ENCODE data around the gene GBX1.

GBX1 gene

GRCh38 chr7:151194188-151194587 lies 26.7 kb upstream of the GBX1 start:
- no peak for DNase-seq (ENCODE audit: low read depth in 4 of 4, low spot score in 1 of 4)

DNA sequence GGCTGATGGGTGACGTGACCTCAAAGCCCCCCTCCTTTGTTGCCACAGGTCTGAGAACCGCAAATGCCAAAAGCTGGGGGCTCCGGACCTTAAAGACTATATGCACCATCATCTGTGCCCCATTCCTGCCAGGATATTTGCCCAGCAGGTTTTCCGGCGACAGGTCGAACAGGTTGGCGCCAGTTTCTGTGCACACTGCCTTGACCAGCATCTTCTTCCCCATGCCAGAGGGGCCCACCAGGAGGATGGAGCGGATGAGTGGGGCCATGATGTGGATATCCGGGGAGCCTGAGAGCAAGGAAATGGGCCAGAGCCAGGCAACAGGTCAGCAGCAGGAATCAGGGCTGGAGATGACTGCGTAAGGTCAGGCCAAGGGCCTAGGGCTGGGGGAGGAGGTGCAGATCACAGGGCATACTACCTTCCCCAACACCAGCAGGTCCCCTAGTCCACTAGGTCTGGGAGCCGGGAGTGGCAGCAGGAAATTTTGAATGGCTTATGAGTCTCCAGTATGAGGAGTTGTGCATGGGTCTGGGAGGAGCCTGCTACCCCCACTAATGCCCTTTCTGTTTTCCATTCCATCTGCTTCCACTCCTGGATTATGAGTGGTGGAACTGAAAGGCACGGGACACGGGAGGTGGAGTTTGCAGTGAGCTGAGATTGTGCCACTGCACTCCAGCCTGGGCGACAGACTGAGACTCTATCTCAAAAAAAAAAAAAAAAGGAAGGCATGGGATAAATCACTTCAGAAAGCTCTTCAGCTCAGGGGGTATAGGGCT lies 25.9 kb upstream of the GBX1 start:
- no peak for DNase-seq (ENCODE audit: low read depth in 4 of 4, low spot score in 1 of 4)

GRCh38 chr7:151192002-151192539 lies 24.6 kb upstream of the GBX1 start:
- DNase-seq (ENCODE audit: low read depth in 4 of 4, low spot score in 1 of 4) = no peak

GRCh38 chr7:151191544-151191943 lies 24.1 kb upstream of the GBX1 start:
- no peak for DNase-seq (ENCODE audit: low read depth in 4 of 4, low spot score in 1 of 4)

- no peak for DNase-seq (ENCODE audit: low read depth in 4 of 4, low spot score in 1 of 4)
Observed at GRCh38 chr7:151189038-151189437, 21.5 kb upstream of the GBX1 start.

DNA sequence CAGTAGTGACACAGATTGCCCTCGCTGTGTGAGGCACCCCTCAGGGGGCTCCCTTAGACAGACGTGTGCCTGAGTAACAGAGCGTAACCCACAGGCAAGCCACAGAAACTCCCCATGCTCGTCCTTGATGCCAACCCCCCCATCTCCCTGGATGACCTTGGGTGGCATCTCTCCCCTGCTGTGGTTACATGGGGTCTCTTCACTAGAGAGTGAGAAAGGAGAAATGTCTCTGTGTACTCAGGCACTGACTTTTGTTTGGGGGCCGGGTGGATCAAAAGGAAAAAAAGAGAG lies 20.7 kb upstream of the GBX1 start:
- no peak for DNase-seq (ENCODE audit: low read depth in 4 of 4, low spot score in 1 of 4)

DNA sequence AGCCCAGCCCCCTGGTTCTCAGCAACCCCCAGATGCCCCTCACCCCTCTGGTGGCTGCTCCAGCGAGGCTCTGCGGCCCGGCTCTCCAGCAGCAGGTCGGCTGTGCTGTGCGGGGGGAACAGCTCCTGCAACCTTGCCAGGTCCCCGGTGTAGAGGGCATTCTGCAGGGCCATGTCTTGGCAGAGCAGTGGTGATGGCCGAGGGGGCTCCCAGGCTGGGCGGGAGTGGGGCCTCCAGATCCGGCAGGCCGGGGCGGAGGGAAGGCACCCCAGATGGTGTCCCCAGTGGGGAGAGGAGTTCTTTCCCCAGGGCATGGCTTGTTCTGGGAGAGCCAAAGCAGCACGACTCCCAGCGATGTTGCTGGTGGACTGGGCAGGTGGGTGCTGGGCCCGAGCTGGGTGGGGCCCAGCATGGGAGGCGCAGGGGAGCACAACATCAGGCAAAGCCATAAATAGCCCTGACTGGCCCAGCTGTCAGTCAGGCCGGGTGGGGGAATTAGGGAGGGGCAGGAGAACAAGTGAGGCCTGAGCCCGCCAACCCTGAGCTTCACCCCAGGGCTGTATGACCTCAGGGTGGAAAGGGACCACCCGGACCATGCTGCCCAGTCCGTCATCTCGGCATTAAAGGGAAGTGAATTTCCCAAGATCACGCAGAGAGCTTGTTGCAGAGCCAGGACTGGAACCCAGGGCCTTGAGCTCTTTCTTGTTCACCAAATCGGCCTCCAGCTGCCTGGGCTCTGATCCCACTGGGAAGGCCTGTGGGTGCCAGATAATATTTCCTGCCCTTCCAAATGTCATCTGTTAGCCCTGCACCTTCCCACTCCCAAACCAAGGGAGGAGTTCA lies 20.1 kb upstream of the GBX1 start:
- no peak for DNase-seq (ENCODE audit: low read depth in 4 of 4, low spot score in 1 of 4)

DNA sequence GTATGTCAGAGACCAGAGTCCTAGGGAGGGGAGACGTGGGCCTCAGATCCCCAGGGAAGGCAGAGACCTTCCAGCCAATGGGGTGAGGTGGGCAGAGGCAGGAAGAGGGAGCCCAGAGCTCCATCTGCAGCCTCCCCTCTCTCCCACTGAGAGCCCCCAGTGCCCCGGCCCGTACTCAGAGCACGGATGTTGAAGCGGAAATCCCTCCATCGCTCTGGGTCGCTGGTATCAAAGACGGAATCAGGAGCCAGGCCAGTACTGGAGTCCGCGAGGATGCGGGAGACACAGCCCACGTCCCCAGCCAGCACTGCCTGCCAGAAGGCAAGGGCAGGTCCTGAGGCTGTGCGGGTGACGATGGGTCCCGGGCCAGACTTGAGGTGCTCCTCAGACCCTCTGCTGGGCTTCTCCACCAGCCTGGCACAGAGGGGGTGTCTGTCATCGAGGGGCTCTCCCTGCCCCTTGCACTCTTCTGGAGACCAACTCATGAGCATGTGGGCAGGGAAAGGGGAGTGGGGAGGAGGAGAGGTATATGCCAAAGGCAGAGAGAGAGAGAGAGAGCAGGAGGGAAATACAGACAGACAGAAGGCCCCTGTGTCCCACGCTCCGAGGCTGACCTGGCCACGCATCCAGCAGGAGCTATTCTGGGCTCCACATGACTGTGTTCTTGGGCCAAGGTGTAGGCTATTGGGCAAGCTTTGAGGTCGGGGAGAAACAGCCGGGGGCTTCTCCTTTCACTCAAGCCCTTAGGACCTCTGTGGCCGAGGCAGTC lies 19.3 kb upstream of the GBX1 start, which contains the start of gene ASB10:
Gene ASB10, minus strand, starts transcription at position 611 of the 769 bp plus-strand sequence. Its CDS starts 120 bp downstream, at position 491.
- no peak for DNase-seq (ENCODE audit: low read depth in 4 of 4, low spot score in 1 of 4)

GRCh38 chr7:151185762-151186639 lies 18.5 kb upstream of the GBX1 start:
- DNase-seq (ENCODE audit: low read depth in 4 of 4, low spot score in 1 of 4) = no peak

GRCh38 chr7:151181011-151181431 lies 13.5 kb upstream of the GBX1 start:
- no peak for DNase-seq (ENCODE audit: low read depth in 4 of 4, low spot score in 1 of 4)

- DNase-seq (ENCODE audit: low read depth in 4 of 4, low spot score in 1 of 4) = no peak
Observed at GRCh38 chr7:151179946-151180345, 12.5 kb upstream of the GBX1 start.

DNA sequence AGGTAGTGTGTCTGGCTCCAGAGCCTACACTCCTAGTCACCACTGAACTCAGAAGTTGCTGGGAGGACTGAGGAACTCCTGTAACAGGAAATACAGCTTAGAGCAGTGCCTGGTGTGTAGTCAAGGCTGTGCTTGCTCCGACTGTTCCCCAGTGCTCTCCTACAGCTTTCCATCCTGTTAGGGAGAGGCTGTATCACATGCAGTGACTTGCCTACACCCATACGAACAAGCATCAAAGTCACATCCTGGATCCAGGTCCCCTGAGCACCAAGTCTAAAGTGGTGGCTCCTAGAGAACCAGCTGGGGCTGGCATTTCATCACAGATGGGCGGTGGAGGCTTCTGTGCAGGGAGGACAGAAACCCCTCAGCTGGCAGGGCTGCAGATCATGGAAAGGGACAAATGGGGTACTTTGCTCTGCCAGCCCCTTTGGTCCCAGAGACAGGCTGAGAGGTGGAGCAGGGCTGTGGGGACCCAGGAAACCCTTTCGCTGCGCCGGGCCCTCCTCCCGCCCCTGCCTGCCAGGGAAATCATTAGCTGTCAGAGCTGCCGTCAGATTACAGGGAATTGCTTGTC lies 11.9 kb upstream of the GBX1 start:
- DNase-seq (ENCODE audit: low read depth in 4 of 4, low spot score in 1 of 4) = no peak

- DNase-seq (ENCODE audit: low read depth in 4 of 4, low spot score in 1 of 4) = no peak
Observed at GRCh38 chr7:151178831-151179230, 11.3 kb upstream of the GBX1 start.

DNA sequence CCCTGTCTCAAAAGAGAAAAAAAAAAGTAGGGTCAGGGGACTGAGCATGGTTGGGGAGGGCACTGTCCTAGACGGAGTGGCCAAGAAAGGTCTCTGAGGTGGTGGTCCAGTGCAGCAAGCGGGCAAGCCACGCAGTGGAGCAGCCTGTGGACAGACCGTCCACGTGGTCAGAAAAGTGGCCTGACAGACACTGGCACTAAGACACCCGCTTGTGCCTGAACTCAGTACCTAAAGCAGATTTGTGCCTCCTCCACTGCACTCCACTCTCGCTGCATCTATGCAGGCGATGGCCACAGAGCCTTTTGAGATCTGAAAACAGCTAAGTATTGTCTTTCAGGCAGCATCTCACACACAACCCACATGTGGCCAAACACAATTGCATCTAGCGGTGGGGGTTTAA lies 10.7 kb upstream of the GBX1 start:
- no peak for DNase-seq (ENCODE audit: low read depth in 4 of 4, low spot score in 1 of 4)

DNA sequence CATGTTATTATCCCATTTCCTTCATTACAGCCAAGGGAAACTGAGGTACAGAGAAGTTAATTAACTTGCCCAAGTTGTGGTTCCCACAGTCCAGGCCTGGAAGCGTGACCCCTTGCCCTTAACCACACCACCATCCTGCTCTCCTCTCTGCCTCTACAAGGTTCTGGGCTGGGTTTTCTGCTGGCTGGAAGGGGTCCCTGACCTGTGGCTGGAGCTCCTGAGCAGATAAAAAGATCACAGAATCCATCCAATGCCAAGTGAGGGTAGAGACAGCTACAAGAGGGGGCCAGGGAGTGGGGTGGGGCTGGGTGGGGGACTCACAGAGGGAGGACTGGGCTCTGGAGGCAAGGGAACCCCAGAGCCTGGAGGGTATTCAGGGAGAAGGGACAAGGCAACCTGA lies 9.8 kb upstream of the GBX1 start:
- no peak for DNase-seq (ENCODE audit: low read depth in 4 of 4, low spot score in 1 of 4)

- DNase-seq (ENCODE audit: low read depth in 4 of 4, low spot score in 1 of 4) = no peak
Observed at GRCh38 chr7:151176401-151176800, 8.9 kb upstream of the GBX1 start.

DNA sequence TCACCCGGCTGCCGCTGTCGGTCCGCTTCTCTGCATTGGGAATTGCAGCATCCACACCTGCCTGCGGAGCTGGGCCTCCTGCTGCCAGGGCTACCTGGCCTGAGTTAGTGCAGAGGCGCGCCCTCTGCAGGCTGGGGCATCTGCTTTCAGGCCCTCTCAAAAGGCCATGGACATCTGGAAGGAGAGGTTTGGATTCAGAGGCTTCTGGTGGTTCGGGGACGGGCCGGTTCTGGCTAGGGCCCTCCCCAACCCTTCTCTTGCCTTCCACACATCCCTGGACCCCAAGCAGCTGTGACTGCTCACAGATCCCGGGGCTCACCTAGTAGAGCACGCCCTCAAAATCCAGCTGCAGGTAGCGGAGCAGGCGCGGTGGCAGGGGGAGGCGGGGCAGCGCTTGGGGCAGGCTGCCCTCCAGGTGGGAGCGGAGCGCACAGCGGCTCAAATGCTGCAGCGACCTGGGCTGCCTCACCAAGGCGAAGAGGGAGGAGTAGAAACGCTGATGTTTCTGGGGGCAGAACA lies 8.4 kb upstream of the GBX1 start:
- DNase-seq (ENCODE audit: low read depth in 4 of 4, low spot score in 1 of 4) = no peak

GRCh38 chr7:151175047-151175792 lies 7.7 kb upstream of the GBX1 start:
- no peak for DNase-seq (ENCODE audit: low read depth in 4 of 4, low spot score in 1 of 4)

All from stimulated activated CD4-positive, alpha-beta T cell treated with anti-CD3 and anti-CD28 coated beads, Interleukin-1b, Interleukin-23, amount 100 ng/mL, for 24 hours (primary cell).